Neural crest cell (in vitro differentiated cells): ENCODE results near the gene EBF3. TPM values are rescaled to one million over a fixed set of nuclear protein-coding genes. Genes with fewer than 3 reads are reported as not detected.

Source experiments
- DNase-seq: peaks from one replicate; pipeline ENCODE4 v3.0.0; 2021; ENCODE audit warnings: low read depth, mixed read lengths, low spot score
- H3K27ac Mint-ChIP-seq: one replicate; pipeline ENCODE4 v1.8.0; 2021; ENCODE audit warnings: mild to moderate bottlenecking, mixed read lengths; ENCODE audit not compliant: unreplicated experiment
- H3K27me3 Mint-ChIP-seq: 2 replicates; pipeline ENCODE4 v1.8.0; 2021; ENCODE audit warnings: low read depth, mild to moderate bottlenecking, mixed read lengths
- H3K36me3 Mint-ChIP-seq: 2 replicates; pipeline ENCODE4 v1.8.0; 2021; ENCODE audit warnings: low read depth, mild to moderate bottlenecking, mixed read lengths
- H3K4me1 Mint-ChIP-seq: 2 replicates; pipeline ENCODE4 v1.8.0; 2021; ENCODE audit warnings: mixed read lengths
- H3K4me3 Mint-ChIP-seq: one replicate; pipeline ENCODE4 v1.8.0; 2021; ENCODE audit warnings: mild to moderate bottlenecking, mixed read lengths
- H3K9me3 Mint-ChIP-seq: 2 replicates; pipeline ENCODE4 v1.8.0; 2021; ENCODE audit warnings: mixed read lengths
- total RNA-seq: library from RNA; stranded (reverse); gene quantifications from 2 replicates; pipeline ENCODE4 v1.2.1, GENCODE V29; 2021
- TF ChIP-seq, protein P1 (sequence below): fragments of 200-600 bp; sonication (generic); conservative IDR thresholded peaks from 2 replicates; pipeline ENCODE4 v1.5.0; 2021; ENCODE audit warnings: antibody characterized with exemption, mild to moderate bottlenecking

EBF3 gene
- total RNA-seq, 1 donor from 2014 or later: 11.6 TPM

DNA sequence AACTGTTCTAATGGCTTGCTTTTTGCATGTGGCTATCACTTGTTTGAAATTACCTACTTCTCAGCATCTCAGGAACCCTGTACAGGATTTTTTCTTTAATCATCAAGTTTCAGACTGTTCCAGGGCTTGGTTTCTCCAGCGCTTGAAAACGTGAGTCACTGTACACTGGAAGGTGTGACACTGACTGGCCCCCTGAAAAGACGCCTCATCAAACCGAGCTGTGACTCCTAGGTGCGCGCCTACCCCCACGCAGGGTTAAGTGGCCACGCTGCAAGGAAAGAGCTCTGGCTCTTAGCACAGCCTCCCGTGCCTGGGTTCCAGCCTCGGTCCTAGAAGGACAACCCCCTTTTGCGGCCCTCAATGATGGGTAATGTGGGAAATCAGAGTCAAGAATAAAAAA lies 81.0 kb downstream of the EBF3 start:
- no peaks in the 10 kb centered on the region for H3K9me3 Mint-ChIP-seq
- no peak overlapping the region for H3K27ac Mint-ChIP-seq
- TF ChIP-seq, protein P1, sequence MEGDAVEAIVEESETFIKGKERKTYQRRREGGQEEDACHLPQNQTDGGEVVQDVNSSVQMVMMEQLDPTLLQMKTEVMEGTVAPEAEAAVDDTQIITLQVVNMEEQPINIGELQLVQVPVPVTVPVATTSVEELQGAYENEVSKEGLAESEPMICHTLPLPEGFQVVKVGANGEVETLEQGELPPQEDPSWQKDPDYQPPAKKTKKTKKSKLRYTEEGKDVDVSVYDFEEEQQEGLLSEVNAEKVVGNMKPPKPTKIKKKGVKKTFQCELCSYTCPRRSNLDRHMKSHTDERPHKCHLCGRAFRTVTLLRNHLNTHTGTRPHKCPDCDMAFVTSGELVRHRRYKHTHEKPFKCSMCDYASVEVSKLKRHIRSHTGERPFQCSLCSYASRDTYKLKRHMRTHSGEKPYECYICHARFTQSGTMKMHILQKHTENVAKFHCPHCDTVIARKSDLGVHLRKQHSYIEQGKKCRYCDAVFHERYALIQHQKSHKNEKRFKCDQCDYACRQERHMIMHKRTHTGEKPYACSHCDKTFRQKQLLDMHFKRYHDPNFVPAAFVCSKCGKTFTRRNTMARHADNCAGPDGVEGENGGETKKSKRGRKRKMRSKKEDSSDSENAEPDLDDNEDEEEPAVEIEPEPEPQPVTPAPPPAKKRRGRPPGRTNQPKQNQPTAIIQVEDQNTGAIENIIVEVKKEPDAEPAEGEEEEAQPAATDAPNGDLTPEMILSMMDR: no peak
- no peak overlapping the region for H3K4me3 Mint-ChIP-seq
- H3K27me3 Mint-ChIP-seq: peaks cover 9% of the 10 kb centered on the region
- peaks cover 17% of the 10 kb centered on the region for H3K4me1 Mint-ChIP-seq
- no peak for DNase-seq
- H3K36me3 Mint-ChIP-seq: no peaks in the 10 kb centered on the region

GRCh38 chr10:129882291-129883010 lies 81.6 kb downstream of the EBF3 start:
- no peak for DNase-seq
- Mint-ChIP-seq H3K27me3 (peaks cover 9% of the 10 kb centered on the region), H3K4me3 (no peak overlapping the region), H3K36me3 (no peaks in the 10 kb centered on the region), H3K4me1 (peaks cover 14% of the 10 kb centered on the region), H3K27ac (no peak overlapping the region), H3K9me3 (no peaks in the 10 kb centered on the region)
- TF ChIP-seq, protein P1: no peak

GRCh38 chr10:129881641-129882040 lies 82.4 kb downstream of the EBF3 start:
- H3K27me3 Mint-ChIP-seq: peaks cover 9% of the 10 kb centered on the region
- H3K4me1 Mint-ChIP-seq: peaks cover 8% of the 10 kb centered on the region
- H3K9me3 Mint-ChIP-seq: no peaks in the 10 kb centered on the region
- TF ChIP-seq, protein P1: no peak
- H3K4me3 Mint-ChIP-seq: no peak overlapping the region
- no peak for DNase-seq
- H3K27ac Mint-ChIP-seq: no peak overlapping the region
- H3K36me3 Mint-ChIP-seq: no peaks in the 10 kb centered on the region

- H3K27ac Mint-ChIP-seq: no peak overlapping the region
- no peaks in the 10 kb centered on the region for H3K36me3 Mint-ChIP-seq
- no peak for DNase-seq
- no peak overlapping the region for H3K4me3 Mint-ChIP-seq
- peaks cover 9% of the 10 kb centered on the region for H3K27me3 Mint-ChIP-seq
- TF ChIP-seq, protein P1: no peak
- peaks cover 1% of the 10 kb centered on the region for H3K4me1 Mint-ChIP-seq
- H3K9me3 Mint-ChIP-seq: no peaks in the 10 kb centered on the region
Measured at GRCh38 chr10:129880191-129880870, 83.7 kb downstream of the EBF3 start.

GRCh38 chr10:129879655-129880054 lies 84.4 kb downstream of the EBF3 start:
- TF ChIP-seq, protein P1: no peak
- no peak overlapping the region for H3K4me3 Mint-ChIP-seq
- H3K9me3 Mint-ChIP-seq: no peaks in the 10 kb centered on the region
- H3K27me3 Mint-ChIP-seq: peaks cover 9% of the 10 kb centered on the region
- no peak overlapping the region for H3K27ac Mint-ChIP-seq
- no peak for DNase-seq
- H3K4me1 Mint-ChIP-seq: no peaks in the 10 kb centered on the region
- no peaks in the 10 kb centered on the region for H3K36me3 Mint-ChIP-seq
